NCI-H524 (cell line): Measurements from ENCODE around the gene ADK.
"Not testable (repeated sequence)": the region's sequence is repeated elsewhere in the genome, so short reads cannot be mapped to it uniquely, and the experiment has no call there.

Source experiments
- DNase-seq, 2 experiments: peaks; one replicate each; lab custom pipeline; 2025; lab: John Stamatoyannopoulos, UW

Gene ADK

GRCh38 chr10:74425456-74426001, 274.5 kb downstream of the ADK start:
- DNase-seq, result no peak

- no peak for DNase-seq
Observed at GRCh38 chr10:74431816-74432215, 280.8 kb downstream of the ADK start.

- DNase-seq, result peak in 1 of 2 experiments; percentile 9
Observed at GRCh38 chr10:74432841-74433594, 282.0 kb downstream of the ADK start.

DNA sequence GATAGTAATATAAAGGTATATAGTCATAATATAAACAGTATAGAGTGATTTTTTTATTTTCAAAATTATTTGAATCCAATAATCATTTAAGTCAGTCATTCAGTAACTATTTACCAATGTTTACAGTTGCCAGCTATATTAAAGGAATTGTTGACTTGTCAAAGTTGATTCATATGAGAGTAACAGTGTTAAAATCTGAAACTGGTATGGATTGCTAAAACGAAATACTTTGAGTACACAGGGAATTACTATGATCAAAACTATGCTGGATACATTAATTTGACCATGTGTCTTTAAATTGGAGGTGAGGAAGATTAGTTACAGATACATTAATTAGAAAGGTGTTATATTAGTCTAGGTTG, 282.6 kb downstream of the ADK start:
- no peak for DNase-seq

GRCh38 chr10:74433993-74434392, 283.0 kb downstream of the ADK start:
- DNase-seq, result no peak

DNA sequence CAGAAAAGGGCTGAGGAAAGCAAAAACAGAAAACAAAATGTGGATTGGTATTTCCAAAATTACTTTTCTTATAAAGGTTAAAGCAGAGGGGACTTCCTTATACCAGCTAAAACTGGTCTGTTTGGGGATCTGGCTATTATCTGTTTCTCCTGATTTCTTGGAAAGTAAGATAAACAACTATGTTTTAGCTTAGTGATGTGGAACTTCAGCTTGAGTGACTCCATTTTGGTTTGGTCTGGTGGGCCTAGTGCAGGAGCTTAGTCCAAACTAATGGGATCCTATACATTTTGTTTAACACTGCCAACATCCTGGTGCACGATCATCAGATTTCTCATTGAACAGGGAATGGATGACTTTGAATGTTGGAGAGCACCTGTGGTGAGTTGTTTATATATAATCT, 283.5 kb downstream of the ADK start:
- DNase-seq, result no peak

DNA sequence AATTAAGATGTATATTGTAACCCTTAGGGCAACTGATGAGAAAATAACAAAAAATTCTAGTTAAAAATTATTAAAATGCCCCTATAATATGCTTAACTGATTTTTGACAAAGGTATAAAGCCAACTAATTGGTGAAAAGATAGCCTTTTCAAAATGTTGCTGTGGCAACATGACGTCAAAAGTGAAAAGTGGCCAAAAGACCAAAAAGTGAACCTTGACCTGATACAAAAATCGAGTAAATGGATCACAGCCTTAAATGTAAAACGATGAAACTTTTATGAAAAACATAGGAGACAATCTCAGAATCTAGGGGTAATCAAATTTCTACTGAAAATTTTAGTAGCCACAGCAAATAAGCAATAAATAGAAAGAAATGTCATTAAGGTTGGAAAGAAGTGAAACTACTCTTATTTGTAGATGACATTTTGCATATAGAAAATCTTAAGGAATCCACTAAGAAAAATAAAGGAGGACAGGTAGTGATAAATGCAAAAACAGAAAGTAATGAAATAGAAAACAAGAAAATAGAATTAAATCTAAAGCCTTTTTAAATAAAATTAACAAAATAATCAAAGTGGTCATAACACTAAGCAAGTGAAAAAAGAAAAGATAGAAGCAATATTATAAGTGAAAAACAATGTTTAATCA, 285.6 kb downstream of the ADK start:
- DNase-seq, result no peak

DNA sequence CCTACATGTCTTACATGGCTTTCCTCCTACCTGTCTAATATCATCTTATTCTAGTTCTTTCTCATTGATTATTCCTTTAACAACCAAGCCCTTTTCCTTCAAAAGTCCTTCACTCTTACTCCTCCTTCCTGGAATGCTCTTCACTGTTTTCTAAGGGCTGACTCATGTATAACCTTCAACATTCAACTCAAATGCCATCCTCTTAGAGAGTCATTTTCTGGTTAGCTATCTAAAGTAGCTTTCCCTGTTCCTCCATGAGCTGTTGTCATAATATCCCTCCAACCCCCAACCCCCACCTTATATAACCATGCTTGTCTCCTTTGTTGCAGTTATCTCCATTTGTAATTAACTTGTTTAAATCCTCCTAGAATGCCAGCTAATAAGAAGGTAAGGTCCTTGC, 286.8 kb downstream of the ADK start:
- DNase-seq, result no peak

DNA sequence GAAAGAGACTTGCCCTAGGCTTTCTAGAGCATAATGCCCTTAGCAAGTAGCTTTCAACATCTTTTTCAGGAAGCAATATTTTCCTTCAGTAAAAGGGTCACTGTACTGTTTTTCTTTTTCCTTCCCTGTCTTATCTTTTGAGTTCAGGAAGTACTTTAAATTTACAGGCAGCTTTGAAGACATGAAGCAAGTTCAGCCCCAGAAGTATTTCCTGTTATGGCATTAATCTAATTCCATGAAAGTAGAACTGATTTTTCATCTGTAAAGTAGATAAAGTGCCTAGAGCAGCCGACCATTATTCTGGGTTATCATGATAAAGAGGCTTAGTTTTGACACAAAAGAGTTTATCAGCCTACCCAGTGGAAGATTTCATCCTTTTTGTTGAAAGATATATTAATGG, 288.2 kb downstream of the ADK start:
- DNase-seq, result no peak

GRCh38 chr10:74445493-74445892, 294.5 kb downstream of the ADK start:
- DNase-seq, result no peak

DNA sequence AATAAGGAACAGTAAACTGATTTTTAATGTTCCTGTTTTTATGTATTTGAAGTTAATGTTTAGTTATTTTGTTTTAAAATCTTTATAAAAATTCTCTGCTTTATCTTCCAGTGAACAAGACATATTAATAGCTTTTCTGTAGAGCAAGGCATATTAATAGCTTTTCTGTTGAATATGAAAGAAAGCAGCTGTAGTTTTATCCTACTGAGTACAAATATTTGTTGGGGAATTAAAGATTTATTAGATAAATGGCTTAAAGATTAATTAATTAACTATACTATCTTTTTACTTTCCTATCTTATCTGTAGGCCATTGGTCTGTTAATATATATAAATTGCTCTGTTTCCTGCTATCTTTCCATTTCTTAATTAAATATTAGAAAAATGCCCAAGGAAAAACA, 299.6 kb downstream of the ADK start:
- DNase-seq, result no peak

GRCh38 chr10:74451127-74451829, 300.3 kb downstream of the ADK start:
- no peak for DNase-seq

DNA sequence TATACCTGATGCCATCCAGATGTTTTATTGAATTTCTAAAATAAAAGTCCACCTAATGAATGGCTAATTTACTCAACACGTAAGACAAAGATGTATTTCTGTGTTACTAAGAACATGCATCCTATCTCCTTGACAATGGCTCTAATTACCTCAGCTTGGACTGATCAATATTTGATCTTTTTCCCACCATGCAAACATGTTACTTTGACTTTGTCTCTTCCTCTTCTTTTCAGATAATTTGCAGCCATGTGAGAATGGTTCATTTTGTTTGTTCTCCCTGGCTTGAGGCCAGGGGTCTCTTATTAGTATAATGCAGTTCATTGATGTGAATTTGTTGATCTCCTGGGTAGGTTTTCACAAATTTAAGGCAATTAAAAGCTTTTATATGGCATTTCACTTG, 302.1 kb downstream of the ADK start:
- no peak for DNase-seq

DNA sequence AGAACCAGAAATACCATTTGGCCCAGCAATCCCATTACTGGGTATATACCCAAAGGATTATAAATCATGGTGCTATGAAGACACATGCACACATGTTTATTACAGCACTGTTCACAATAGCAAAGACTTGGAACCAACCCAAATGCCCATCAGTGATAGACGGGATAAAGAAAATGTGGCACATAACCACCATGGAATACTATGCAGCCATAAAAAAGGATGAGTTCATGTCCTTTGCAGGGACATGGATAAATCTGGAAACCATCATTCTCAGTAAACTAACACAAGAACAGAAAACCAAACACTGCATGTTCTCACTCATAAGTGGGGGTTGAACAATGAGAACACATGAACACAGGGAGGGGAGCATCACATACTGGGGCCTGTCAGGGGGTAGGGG, 306.5 kb downstream of the ADK start:
- DNase-seq, result not testable (repeated sequence)

GRCh38 chr10:74460812-74461211, 309.8 kb downstream of the ADK start:
- no peak for DNase-seq

DNA sequence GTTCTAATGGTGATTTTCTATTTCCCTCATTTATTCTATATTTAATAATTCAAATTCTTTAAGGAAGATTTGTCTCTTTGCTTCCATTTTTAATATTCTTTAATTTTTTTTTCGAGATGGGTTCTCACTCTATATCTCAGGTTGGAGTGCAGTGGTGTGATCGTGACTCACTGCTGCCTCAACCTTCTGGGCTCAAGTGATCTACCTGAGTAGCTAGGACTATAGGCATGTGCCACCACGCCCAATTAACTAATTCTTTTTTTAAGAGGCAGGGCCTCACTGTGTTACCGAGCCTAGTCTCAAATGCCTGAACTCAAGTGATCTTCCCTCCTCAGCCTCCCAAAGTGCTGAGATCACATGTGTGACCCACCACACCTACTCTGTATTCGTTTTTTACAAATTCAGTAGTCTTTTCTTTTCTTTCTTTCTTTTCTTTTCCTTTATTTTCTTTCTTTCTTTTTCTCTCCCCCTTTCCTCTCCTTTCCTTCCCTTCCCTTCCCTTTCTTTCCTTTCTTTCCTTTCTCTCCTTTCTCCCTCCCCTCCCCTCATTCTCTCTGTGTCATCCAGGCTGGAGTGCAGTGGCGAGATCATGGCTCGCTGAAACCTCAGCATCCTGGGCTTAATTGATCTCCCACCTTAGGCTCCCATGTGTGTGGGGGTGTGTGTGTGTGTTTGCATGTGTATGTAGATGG, 323.1 kb downstream of the ADK start:
- DNase-seq, result no peak

- not testable (repeated sequence) for DNase-seq
Observed at GRCh38 chr10:74476162-74476706, 325.2 kb downstream of the ADK start.

DNA sequence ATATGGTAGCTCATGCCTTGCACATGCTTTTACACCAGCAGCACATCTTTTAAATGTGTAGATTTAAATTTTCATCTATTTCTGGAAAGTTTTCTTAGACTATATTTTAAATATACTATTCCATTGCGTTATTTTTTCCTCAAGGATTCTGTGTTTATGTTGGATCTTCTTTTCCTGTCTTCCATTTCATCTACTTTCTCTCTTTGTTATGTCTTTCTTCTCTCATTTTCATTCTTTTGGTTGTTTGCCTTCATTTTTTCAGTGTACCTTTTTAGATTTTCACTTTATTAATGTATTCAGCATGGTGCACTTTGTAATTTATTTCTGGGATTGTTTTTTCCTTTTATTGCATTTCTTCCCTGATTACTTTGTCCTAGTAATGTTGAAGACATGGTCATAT, 329.8 kb downstream of the ADK start:
- DNase-seq, result no peak

DNA sequence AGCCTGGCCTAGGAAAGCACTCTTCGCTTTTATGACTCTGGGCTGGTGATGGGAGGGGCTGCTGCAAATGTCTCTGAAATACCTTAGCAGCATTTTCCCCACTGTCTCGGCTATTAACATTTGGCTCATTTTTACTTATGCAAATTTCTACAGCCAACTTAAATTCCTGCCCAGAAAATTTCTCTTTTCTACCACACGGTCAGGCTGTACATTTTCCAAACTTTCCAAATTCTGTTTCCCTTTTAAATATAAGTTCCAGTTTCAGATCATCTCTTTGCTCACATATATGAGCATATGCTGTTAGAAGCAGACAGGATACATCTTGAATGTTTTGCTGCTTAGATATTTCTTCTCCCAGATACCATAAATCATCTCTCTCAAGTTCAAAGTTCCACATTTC, 332.3 kb downstream of the ADK start:
- no peak for DNase-seq

GRCh38 chr10:74485283-74485682, 334.3 kb downstream of the ADK start:
- no peak for DNase-seq

- no peak for DNase-seq
Observed at GRCh38 chr10:74486659-74487058, 335.6 kb downstream of the ADK start.

GRCh38 chr10:74488907-74489306, 337.9 kb downstream of the ADK start:
- DNase-seq, result no peak
